Endothelial cell of umbilical vein (primary cell): Measurements from ENCODE around the gene PITPNM2. TPM values are rescaled to one million over a fixed set of nuclear protein-coding genes. Genes with fewer than 3 reads are reported as not detected.

ENCODE experiments used
- BruUV-seq: library from RNA; stranded (reverse); fragments of 400-500 nt; replicated peaks from 2 replicates; lab custom pipeline; 2021; lab: Mats Ljungman, UMichigan
- CTCF ChIA-PET: fragments of 300-600, 350-600 bp; sonication (Branson Sonifier 250); formaldehyde crosslinking; loops from one replicate; lab custom pipeline; 2021; ENCODE audit warnings: antibody characterized with exemption, inconsistent platforms; lab: Charles Lee
- POLR2A ChIA-PET: fragments of 300-600, 350-600 bp; sonication (Branson Sonifier 250); formaldehyde crosslinking; loops from one replicate; lab custom pipeline; 2021; ENCODE audit warnings: antibody characterized with exemption, inconsistent platforms; lab: Charles Lee
- DNase-seq: peaks from one replicate; pipeline ENCODE4 v3.0.0-alpha.2; 2011; ENCODE audit warnings: low read depth, low spot score
- FAIRE-seq: peaks from 2 replicates; lab custom pipeline; 2011; peaks lifted over from hg19 to GRCh38; lab: Jason Lieb, UNC
- H2AFZ ChIP-seq: 2 replicates; pipeline ENCODE4 v1.6.0; 2012; ENCODE audit warnings: low read depth, low read length, control low read depth, inconsistent platforms
- H3K27ac ChIP-seq: 2 replicates; pipeline ENCODE4 v1.5.1; 2011; ENCODE audit warnings: low read depth, mild to moderate bottlenecking, control low read depth, low read length, moderate library complexity; ENCODE audit not compliant: insufficient read depth
- H3K27me3 ChIP-seq, 2 experiments: 2 replicates each; pipeline versions ENCODE4 v1.6.0 to v1.6.1; 2011; ENCODE audit warnings: low read length in 2 of 2, mixed read lengths in 1 of 2; ENCODE audit not compliant: control insufficient read depth in 2 of 2, insufficient read depth in 2 of 2
- H3K36me3 ChIP-seq, 2 experiments: 2 replicates in 1 of 2; 3 replicates in 1 of 2; pipeline ENCODE4 v1.5.1; 2011; ENCODE audit warnings: low read length in 2 of 2, mild to moderate bottlenecking in 1 of 2, moderate library complexity in 1 of 2; ENCODE audit not compliant: control insufficient read depth in 2 of 2, insufficient read depth in 2 of 2; ENCODE audit errors: extremely low read depth in 1 of 2
- H3K4me1 ChIP-seq: 3 replicates; pipeline ENCODE4 v1.5.1; 2011; ENCODE audit warnings: mild to moderate bottlenecking, low read length; ENCODE audit not compliant: control insufficient read depth, insufficient read depth; ENCODE audit errors: extremely low read depth
- H3K4me2 ChIP-seq: 2 replicates; pipeline ENCODE4 v1.6.1; 2011; ENCODE audit warnings: low read length, control low read depth, mixed read lengths; ENCODE audit not compliant: insufficient read depth
- H3K4me3 ChIP-seq, 3 experiments: fragments of 200-600 bp in 1 of 3; sonication (generic), shearing (Covaris generic) in 1 of 3; replicated peaks in 1 of 3; 2 replicates each; pipeline ENCODE4 v1.5.1; 2011 to 2016; ENCODE audit warnings: control low read depth in 3 of 3, low read length in 3 of 3, mild to moderate bottlenecking in 2 of 3, inconsistent platforms in 1 of 3, low read depth in 1 of 3, moderate library complexity in 1 of 3; ENCODE audit not compliant: insufficient read depth in 1 of 3
- H3K79me2 ChIP-seq: 2 replicates; pipeline ENCODE4 v1.6.0; 2012; ENCODE audit warnings: low read length, inconsistent platforms; ENCODE audit not compliant: control insufficient read depth, insufficient read depth
- H3K9ac ChIP-seq: replicated peaks from 2 replicates; pipeline ENCODE3; 2011; ENCODE audit warnings: low read length, control low read depth; ENCODE audit not compliant: insufficient read depth; ENCODE audit errors: extremely low read depth
- H3K9me1 ChIP-seq: replicated peaks from 3 replicates; pipeline ENCODE4 v1.6.0; 2011; ENCODE audit warnings: mild to moderate bottlenecking, low read length; ENCODE audit not compliant: control insufficient read depth, insufficient read depth; ENCODE audit errors: extremely low read depth
- H3K9me3 ChIP-seq: replicated peaks from 2 replicates; pipeline ENCODE4 v1.5.1; 2012; ENCODE audit warnings: low read length, inconsistent platforms; ENCODE audit not compliant: control insufficient read depth, insufficient read depth
- H4K20me1 ChIP-seq: replicated peaks from 2 replicates; pipeline ENCODE3; 2011; ENCODE audit warnings: mild to moderate bottlenecking, low read length; ENCODE audit not compliant: control insufficient read depth, insufficient read depth; ENCODE audit errors: extremely low read depth
- EZH2 ChIP-seq: IDR thresholded peaks from 2 replicates; pipeline ENCODE4 v1.6.1; 2012; ENCODE audit warnings: borderline replicate concordance, low read depth, mild to moderate bottlenecking, moderate library complexity, low read length, inconsistent platforms; ENCODE audit not compliant: severe bottlenecking
- FOS ChIP-seq: IDR thresholded peaks from 2 replicates; pipeline ENCODE4 v1.6.1; 2011; ENCODE audit warnings: mild to moderate bottlenecking, low read length, moderate library complexity, borderline replicate concordance; ENCODE audit not compliant: insufficient read depth
- GATA2 ChIP-seq: IDR thresholded peaks from 2 replicates; pipeline ENCODE4 v1.7.0; 2011; ENCODE audit warnings: low read depth, mild to moderate bottlenecking, moderate library complexity, mixed read lengths, low read length; ENCODE audit not compliant: insufficient read length, insufficient read depth
- JUN ChIP-seq: IDR thresholded peaks from 2 replicates; pipeline ENCODE4 v1.6.1; 2011; ENCODE audit warnings: borderline replicate concordance, low read depth; ENCODE audit not compliant: insufficient read length, insufficient read depth
- MAX ChIP-seq: IDR thresholded peaks from 2 replicates; pipeline ENCODE4 v1.6.1; 2011; ENCODE audit not compliant: insufficient read depth, insufficient read length
- MYC ChIP-seq: IDR thresholded peaks from one replicate; pipeline ENCODE4 v1.6.1; 2011; ENCODE audit warnings: mild to moderate bottlenecking, low read depth, low read length
- POLR2A ChIP-seq: IDR thresholded peaks from 2 replicates; pipeline ENCODE4 v1.6.1; 2012; ENCODE audit warnings: low read depth, mild to moderate bottlenecking, control low read depth, low read length
- POLR2AphosphoS5 ChIP-seq: IDR thresholded peaks from 2 replicates; pipeline ENCODE4 v1.6.1; 2012; ENCODE audit warnings: low read depth, mild to moderate bottlenecking, control low read depth, low read length, moderate library complexity; ENCODE audit not compliant: insufficient read depth
- dilution Hi-C: fragments of 300-500 bp; cut with MboI; formaldehyde crosslinking; loops from one replicate; pipeline ENCODE4 v1.15.0; 2019; ENCODE audit warnings: low sequenced_read_pairs; ENCODE audit not compliant: extremely low pct_ligation_motif_present
- intact Hi-C: fragments of 100-400 bp; cut with micrococcal nuclease; formaldehyde crosslinking; loops from one replicate; pipeline ENCODE4 v1.10.0; 2022
- polyA plus RNA-seq, 4 experiments: library from polyadenylated mRNA; depleted of rRNA in 3 of 4; stranded (reverse) in 3 of 4; unstranded in 1 of 4; fragments of >200 nt; gene quantifications; 2 replicates each; pipeline versions ENCODE4 v1.2.1 to v1.2.3, GENCODE V29; 2011 to 2012; ENCODE audit warnings: missing spikeins in 1 of 4
- total RNA-seq: library from RNA; stranded (reverse); gene quantifications from 2 replicates; pipeline ENCODE4 v1.2.3, GENCODE V29; 2021
- TF ChIP-seq, protein P1 (sequence below), 2 donors: IDR thresholded peaks; 1 replicate in 1 of 2; 2 replicates in 1 of 2; pipeline ENCODE4 v1.5.1; 2011; ENCODE audit warnings: low read length in 2 of 2, mild to moderate bottlenecking in 2 of 2, moderate library complexity in 2 of 2, control low read depth in 1 of 2, inconsistent platforms in 1 of 2, low read depth in 1 of 2; ENCODE audit not compliant: insufficient read depth in 1 of 2; ENCODE audit errors: extremely low read depth in 1 of 2

Gene PITPNM2
- total and polyA plus RNA-seq, 2 donors (not counting 3 experiments of a cell fraction or from before 2014, with no cell fraction given): 4.2 to 15.9 TPM

DNA sequence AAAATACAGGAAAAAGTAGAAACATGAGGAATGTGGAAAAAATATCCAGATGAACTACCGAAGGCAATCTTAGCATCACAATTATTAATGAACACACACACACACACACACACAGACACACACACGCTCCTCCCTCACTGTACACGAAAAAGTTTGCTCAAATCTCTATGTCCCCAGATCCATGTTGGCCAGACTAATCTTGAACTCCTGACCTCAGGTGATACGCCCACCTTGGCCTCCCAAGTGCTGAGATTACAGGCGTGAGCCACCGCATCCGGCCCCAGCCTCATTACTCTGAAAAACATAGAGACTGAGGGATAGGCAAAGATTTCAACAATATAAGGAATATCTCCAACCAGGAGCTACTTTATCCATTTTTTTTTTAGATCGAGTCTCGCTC lies 17.2 kb downstream of the PITPNM2 start:
- no peaks in the 10 kb centered on the region for H3K4me1 ChIP-seq
- H2AFZ ChIP-seq: no peak overlapping the region
- no peaks in the 10 kb centered on the region for H4K20me1 ChIP-seq
- H3K4me3 ChIP-seq: no peak overlapping the region
- dilution Hi-C loops: no loop called here
- H3K4me2 ChIP-seq: no peak overlapping the region
- CTCF ChIA-PET: no interaction called here
- TF ChIP-seq POLR2AphosphoS5 (no peak), MAX (no peak), MYC (no peak), FOS (no peak), POLR2A (no peak), GATA2 (no peak), JUN (no peak), EZH2 (no peak)
- TF ChIP-seq, protein P1, sequence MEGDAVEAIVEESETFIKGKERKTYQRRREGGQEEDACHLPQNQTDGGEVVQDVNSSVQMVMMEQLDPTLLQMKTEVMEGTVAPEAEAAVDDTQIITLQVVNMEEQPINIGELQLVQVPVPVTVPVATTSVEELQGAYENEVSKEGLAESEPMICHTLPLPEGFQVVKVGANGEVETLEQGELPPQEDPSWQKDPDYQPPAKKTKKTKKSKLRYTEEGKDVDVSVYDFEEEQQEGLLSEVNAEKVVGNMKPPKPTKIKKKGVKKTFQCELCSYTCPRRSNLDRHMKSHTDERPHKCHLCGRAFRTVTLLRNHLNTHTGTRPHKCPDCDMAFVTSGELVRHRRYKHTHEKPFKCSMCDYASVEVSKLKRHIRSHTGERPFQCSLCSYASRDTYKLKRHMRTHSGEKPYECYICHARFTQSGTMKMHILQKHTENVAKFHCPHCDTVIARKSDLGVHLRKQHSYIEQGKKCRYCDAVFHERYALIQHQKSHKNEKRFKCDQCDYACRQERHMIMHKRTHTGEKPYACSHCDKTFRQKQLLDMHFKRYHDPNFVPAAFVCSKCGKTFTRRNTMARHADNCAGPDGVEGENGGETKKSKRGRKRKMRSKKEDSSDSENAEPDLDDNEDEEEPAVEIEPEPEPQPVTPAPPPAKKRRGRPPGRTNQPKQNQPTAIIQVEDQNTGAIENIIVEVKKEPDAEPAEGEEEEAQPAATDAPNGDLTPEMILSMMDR (IDR thresholded peaks at IDR 0.05; ENCODE audit: extremely low read depth in 1 of 2, insufficient read depth in 1 of 2, low read depth in 1 of 2, low read length in 2 of 2): no peak
- intact Hi-C loops: no loop called here
- no peaks in the 10 kb centered on the region for H3K27me3 ChIP-seq
- FAIRE-seq (no peak), DNase-seq (no peak)
- POLR2A ChIA-PET: no interaction called here
- H3K9me3 ChIP-seq: no peaks in the 10 kb centered on the region
- no peak overlapping the region for H3K27ac ChIP-seq
- H3K9me1 ChIP-seq: no peaks in the 10 kb centered on the region
- BruUV-seq: no TSS peak
- H3K9ac ChIP-seq: no peak overlapping the region
- H3K79me2 ChIP-seq: peaks cover 2% of the 10 kb centered on the region
- no peaks in the 10 kb centered on the region for H3K36me3 ChIP-seq
